Hepatocyte (in vitro differentiated cells): ENCODE measurements around the gene ASTN2.

Experiments
- EZH2 ChIP-seq: fragments of 200-600 bp; sonication (generic); IDR thresholded peaks from 2 replicates; pipeline ENCODE4 v1.6.1; 2016; ENCODE audit warnings: antibody characterized with exemption, mild to moderate bottlenecking, borderline replicate concordance
- TF ChIP-seq, protein P1 (sequence below): fragments of 200-600 bp; sonication (generic); IDR thresholded peaks from 2 replicates; pipeline ENCODE4 v1.5.1; 2016; ENCODE audit warnings: antibody characterized with exemption, mild to moderate bottlenecking; ENCODE audit not compliant: poor library complexity

DNA sequence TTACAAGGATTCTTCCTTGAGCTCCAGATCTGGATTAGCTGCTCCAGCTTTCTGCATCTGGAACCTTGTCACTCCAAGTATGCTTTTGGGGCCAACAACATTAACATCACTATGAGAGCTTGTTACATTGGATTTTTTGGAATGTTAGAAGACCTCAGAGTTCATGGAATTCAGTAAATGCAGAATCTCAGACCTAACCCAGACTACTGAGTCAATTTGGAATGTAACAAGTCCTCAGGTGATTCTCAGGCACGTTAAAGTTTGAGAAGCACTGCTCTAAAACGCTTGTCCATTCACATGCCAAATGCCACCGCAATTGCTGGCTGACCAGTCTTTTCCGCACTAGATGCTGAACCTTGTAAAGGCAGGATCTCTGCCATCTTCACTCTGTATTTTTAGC lies 979.2 kb downstream of the ASTN2 start:
- TF ChIP-seq, protein P1, sequence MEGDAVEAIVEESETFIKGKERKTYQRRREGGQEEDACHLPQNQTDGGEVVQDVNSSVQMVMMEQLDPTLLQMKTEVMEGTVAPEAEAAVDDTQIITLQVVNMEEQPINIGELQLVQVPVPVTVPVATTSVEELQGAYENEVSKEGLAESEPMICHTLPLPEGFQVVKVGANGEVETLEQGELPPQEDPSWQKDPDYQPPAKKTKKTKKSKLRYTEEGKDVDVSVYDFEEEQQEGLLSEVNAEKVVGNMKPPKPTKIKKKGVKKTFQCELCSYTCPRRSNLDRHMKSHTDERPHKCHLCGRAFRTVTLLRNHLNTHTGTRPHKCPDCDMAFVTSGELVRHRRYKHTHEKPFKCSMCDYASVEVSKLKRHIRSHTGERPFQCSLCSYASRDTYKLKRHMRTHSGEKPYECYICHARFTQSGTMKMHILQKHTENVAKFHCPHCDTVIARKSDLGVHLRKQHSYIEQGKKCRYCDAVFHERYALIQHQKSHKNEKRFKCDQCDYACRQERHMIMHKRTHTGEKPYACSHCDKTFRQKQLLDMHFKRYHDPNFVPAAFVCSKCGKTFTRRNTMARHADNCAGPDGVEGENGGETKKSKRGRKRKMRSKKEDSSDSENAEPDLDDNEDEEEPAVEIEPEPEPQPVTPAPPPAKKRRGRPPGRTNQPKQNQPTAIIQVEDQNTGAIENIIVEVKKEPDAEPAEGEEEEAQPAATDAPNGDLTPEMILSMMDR: no peak
- TF ChIP-seq EZH2: no peak
